ENCODE results near the gene DLGAP1.

Gene DLGAP1

GRCh38 chr18:3773303-3773702 is 681.8 kb downstream of the DLGAP1 start:
- DNase-seq (ENCODE audit: low spot score) = no peak

GRCh38 chr18:3771121-3771971 is 683.8 kb downstream of the DLGAP1 start:
- peak; percentile 89 for DNase-seq (ENCODE audit: low spot score)

GRCh38 chr18:3761266-3761665 is 693.8 kb downstream of the DLGAP1 start:
- DNase-seq (ENCODE audit: low spot score) = no peak

- DNase-seq (ENCODE audit: low spot score) = no peak
These were observed 694.4 kb downstream of the DLGAP1 start for GRCh38 chr18:3760741-3761140.

- DNase-seq (ENCODE audit: low spot score) = no peak
These were observed 696.0 kb downstream of the DLGAP1 start for GRCh38 chr18:3759099-3759498.

GRCh38 chr18:3758531-3758930 is 696.6 kb downstream of the DLGAP1 start:
- no peak for DNase-seq (ENCODE audit: low spot score)

GRCh38 chr18:3757361-3757760 is 697.7 kb downstream of the DLGAP1 start:
- DNase-seq (ENCODE audit: low spot score) = no peak

GRCh38 chr18:3753106-3753505 is 702.0 kb downstream of the DLGAP1 start:
- DNase-seq (ENCODE audit: low spot score) = no peak

- no peak for DNase-seq (ENCODE audit: low spot score)
These were observed 707.0 kb downstream of the DLGAP1 start for GRCh38 chr18:3748086-3748485.

GRCh38 chr18:3747176-3747973 is 707.7 kb downstream of the DLGAP1 start:
- DNase-seq (ENCODE audit: low spot score) = no peak

- DNase-seq (ENCODE audit: low spot score) = no peak
These were observed 712.6 kb downstream of the DLGAP1 start for GRCh38 chr18:3742541-3742940.

GRCh38 chr18:3741333-3741732 is 713.8 kb downstream of the DLGAP1 start:
- no peak for DNase-seq (ENCODE audit: low spot score)

- DNase-seq (ENCODE audit: low spot score) = no peak
These were observed 726.2 kb downstream of the DLGAP1 start for GRCh38 chr18:3728704-3729437.

- no peak for DNase-seq (ENCODE audit: low spot score)
These were observed 727.8 kb downstream of the DLGAP1 start for GRCh38 chr18:3727274-3727673.

- DNase-seq (ENCODE audit: low spot score) = no peak
These were observed 728.7 kb downstream of the DLGAP1 start for GRCh38 chr18:3726238-3726951.

- no peak for DNase-seq (ENCODE audit: low spot score)
These were observed 730.0 kb downstream of the DLGAP1 start for GRCh38 chr18:3725115-3725514.

- no peak for DNase-seq (ENCODE audit: low spot score)
These were observed 731.6 kb downstream of the DLGAP1 start for GRCh38 chr18:3723554-3723953.

GRCh38 chr18:3722649-3723433 is 732.3 kb downstream of the DLGAP1 start:
- DNase-seq (ENCODE audit: low spot score) = no peak

- no peak for DNase-seq (ENCODE audit: low spot score)
These were observed 733.1 kb downstream of the DLGAP1 start for GRCh38 chr18:3721771-3722648.

All from left forelimb (tissue), 1 donor.